DMS114 treated with DMSO at 0.1 percent for 48 hours (cell line): ENCODE data around the gene SLC37A3.

Experiments
- DNase-seq: peaks from one replicate; lab custom pipeline; 2025; ENCODE audit not compliant: unreplicated experiment; lab: John Stamatoyannopoulos, UW

SLC37A3 gene

DNA sequence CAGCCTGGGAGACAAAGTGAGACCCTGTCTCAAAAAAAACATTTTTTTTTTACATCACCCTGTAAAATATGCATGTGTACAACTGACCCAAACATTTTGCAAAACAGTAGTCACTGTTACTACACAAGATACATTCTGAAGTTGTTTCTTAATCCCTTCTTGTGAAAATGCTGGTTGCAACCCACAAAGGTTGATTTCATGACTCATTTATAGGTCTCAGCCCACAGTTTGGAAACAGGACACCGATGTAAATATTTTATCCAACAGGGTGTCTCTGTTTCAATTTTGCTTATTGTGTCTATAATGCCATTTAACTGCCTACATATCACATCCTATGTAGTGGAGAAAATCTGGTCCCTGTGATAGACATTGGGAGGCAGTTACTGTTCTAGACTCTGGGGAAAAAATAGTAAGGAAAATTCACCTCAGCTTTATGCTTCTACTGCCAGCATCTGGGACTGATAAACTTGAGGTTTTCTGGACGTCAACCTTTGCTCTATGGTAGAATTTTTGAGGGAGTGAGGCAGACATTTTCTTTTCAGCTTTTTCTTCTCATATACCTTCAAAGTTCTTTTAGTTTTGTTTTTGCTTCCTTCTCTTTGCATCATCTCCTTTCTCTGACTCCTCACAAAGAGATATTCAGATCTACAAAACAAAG is 4.0 kb upstream of the SLC37A3 start:
- DNase-seq: no peak

DNA sequence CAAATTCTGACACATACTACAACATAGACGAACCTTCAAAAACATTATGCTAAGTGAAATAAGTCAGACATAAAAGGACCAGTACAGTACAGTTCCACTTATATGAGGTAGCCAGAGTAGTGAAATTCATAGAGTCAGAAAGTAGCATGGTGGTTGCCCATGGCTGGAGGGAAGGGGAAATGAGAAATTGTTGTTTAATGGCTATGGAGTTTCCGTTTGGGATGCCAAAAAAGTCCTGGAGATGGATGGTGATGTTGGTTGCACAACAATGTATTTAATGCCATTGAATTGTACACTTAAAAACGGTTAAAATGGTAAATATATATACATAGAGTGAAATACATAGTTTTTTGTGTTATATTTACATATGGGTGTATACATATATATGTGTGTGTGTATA is 2.1 kb upstream of the SLC37A3 start:
- no peak for DNase-seq

DNA sequence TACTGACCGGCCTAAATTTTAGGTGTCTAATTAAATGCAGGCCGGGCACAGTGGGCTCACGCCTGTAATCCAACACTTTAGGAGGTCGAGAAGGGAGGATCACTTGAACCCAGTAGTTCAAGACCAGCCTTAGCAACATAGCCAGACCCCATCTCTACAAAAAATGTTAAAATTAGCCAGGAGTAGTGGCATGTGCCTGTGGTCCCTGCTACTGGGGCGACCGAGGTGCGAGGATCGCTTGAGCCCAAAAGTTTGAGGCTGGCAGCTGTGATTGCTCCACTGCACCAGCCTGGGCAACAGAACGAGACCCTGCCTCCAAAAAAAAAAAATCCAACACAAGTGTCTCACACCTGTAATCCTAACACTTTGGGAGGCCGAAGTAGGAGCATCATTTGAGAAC is 491 bp upstream of the SLC37A3 start:
- no peak for DNase-seq

DNA sequence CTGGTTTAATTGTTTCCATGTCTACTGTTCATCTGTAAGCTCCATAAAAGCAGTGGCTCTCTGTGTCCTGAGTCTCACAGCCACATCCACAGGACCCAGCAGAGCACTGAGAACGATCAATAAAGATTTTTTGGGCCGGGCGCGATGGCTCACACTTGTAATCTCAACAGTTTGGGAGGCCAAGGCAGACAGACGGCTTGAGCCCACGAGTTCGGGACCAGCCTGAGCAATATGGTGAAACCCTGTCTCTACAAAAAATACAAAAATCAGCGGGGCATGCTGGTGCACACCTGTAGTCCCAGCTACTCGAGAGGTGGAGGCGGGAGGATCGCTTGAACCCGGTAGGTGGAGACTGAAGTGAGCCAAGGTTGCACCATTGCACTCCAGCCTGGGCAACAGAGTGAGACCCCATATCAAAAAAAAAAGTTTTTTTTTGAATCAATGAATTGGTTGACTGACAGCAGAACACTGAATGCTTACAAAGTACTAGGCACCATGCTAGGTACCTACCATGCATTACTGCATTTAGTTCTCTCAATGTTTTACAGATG is 4.5 kb downstream of the SLC37A3 start:
- no peak for DNase-seq

DNA sequence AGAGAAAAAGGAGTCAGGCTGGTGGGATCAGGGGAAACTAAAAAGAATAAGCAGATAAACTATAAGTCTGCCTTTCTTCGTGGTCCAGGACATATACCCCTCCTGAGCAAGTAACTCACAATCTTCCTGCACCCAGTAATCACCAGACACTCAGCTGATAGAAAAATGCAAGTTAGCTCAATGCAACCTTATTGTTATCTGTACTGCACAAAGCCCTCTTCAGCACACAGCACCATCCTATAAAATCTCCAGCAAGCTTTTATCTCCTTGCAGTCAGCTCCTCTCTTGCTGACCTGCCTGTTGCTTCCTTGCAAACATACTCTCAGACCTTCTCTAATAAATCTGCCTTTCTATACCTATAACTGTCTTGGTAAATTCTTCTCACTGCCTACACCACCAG is 6.7 kb downstream of the SLC37A3 start:
- no peak for DNase-seq

DNA sequence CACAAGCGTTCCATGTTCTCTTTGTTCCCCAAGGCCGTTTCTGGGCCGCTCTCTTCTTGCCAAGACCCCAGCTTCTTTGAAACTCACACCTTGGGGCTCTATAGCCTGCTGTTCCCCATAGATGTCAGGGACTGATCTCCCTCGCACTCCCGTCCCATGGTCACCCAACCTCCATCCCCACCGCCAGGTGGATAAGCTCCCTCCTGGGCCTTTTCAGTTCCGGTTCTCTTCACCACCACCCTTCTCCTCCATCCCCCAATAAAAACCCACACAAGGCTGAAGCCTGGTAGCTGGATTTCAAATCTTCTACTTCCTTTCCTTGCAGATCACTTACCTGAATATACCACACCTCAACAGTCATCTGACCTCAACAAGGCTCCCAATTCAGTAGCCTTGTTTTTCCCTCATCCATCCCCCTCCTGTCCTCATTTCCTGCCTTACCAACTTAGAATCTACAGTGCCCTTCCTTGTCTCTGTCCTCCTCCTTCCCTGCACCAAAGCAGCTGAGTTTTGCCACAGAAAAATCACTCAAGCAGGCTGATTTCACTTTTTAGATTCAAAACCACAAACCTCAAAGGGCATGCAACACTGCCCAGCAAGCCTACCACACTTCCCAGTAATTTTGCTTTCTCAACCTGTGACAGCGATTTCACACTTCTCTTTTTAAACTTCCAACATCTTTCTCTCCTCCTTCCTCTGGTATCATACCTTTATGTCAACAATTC is 7.7 kb downstream of the SLC37A3 start:
- DNase-seq: no peak

DNA sequence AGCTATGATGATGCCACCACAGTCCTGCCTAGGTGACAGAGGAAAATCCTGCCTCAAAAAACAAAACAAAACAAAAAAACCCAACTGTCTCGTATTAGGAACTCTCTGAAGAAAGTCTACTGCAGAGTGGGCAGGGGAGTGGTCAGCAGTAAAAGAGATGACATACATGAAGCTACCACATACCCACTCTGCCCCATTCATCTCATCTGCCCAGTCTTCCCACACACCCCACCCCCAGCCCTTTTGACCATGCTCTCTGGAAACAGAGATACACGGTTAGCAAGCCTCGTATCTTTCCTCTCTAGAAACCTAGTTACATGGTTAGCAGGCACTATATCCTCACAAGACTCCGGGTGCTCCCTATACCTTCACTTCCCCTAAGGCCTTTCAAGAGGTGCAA is 8.3 kb downstream of the SLC37A3 start:
- no peak for DNase-seq

DNA sequence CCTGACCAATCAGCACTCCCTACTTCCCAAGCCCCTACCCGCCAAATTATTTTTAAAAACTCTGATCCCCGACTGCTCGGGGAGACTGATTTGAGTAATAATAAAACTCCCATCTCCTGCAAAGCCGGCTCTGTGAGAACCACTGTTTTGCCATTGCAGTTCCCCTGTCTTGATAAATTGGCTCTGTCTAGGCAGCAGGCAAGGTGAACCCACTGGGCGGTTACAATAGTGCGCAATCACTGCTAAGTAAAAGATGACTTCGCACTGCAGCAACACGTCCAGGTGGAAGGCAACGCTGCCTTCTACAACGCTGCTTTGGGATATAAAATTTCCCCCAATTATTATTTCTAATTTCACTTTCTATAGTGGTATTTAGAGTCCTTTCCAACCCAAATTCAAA is 8.9 kb downstream of the SLC37A3 start:
- DNase-seq: no peak

DNA sequence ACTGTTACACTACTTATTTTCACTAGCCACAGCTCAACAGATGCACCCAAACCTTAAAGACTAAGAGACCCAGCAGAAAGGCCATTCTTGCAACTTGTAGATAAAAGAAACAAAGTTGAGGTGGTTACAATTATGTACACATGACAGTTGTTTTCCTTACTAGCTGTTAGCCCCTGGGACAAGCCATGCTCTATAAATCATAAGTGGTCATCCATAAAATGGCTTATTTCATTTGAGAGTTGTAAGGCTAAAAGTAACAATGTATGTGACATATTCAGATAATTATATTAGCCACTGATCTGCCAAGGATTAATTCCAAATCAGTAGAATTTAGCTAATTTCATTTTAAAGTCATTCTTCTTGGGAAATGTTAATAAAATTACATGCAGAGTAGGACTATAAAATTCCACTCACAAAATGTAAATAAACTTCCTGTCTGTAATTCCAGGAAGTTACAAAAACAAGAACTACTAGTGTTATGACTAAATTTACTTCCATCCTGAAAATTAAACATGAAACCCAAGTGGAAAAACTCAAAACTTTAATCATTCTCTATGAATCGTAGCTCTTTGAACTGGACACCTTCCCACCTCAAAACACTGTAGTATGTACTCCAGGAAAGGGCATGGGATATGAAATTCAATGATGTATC is 13.3 kb downstream of the SLC37A3 start:
- no peak for DNase-seq

DNA sequence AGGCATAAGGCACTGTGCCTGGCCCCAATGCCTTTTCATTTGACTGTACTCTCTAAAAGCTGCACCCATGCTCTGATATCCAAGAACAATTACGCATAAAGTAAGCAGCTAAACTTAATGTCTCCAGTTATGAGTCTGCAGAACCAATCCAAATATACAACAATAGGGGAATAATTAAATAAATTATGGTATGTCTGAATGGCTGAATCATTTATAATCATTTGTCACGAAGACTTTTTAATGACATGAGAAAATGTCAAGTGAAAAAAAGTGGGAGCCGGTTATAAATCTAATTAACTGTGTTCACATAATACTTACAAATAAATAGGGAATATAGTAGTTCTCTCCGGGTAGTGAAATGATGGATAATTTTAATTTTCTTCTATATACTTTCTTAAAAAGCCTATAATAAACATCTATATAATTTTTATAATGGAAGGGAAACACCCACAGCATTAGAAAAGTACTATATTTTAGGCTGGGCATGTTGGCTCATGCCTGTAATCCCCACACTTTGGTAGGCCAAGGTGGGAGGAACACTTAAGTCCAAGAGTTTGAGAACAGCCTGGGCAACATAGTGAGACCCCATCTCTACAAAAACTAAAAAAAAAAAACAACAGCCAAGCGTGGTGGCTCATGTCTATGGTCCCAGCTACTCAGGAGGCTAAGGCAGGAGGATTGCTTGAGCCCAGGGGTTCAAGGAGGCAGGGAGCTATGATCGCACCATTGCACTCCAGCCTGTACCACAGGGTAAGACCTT is 14.2 kb downstream of the SLC37A3 start:
- no peak for DNase-seq

DNA sequence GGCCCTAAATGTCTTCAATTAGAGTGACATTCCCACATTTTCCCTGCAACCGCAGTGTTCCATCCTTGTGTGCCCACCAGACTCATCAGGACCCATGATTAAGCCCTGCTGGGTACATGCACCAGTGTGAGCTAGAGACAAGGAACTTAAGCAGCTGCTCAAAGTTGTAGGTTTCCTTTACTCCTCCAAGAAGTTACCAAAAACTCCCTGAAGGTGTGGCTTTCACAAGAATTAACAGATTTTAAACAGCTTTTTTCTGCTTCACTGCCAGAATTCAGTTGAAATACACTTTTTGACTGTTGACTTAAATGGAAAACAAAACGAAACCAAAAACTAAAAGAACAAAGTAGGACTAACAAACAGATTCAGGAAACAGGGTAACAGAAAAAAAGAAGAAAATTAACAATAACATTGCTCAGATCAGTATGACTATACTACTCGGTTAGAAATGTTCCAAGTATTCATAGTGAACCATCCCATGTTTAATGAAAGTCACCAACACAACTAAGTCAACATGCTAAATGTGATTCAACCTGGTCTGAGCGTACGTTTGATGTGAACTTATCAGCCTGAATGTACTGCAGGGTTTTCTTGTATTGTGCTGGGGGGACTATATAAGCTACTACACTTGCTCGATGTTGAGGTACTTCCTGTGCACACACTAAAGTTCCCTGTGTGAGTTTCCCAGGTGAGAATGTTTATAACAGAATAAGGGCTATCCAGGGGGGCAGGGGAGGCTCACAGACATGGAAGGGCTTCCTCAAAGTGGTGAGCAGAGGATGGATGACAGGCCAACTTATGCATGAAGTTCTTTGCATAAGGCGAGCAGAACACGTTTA is 22.2 kb downstream of the SLC37A3 start:
- DNase-seq: no peak

DNA sequence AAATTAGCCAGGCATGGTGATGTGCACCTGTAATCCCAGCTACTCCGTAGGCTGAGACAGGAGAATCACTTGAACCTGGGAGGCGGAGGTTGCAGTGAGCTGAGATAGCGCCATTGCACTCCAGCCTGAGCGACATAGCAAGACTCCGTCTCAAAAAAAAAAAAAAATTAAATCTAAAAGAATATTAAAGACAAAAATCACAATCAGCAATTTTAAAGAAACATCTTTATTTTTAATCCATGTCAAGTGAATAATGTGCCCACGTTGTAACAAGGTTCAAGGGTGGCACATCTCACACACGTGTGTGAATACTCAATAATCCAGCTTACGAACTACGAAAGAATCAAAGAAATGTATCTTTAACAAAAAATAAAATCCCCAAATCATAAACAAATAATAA is 23.0 kb downstream of the SLC37A3 start:
- no peak for DNase-seq

DNA sequence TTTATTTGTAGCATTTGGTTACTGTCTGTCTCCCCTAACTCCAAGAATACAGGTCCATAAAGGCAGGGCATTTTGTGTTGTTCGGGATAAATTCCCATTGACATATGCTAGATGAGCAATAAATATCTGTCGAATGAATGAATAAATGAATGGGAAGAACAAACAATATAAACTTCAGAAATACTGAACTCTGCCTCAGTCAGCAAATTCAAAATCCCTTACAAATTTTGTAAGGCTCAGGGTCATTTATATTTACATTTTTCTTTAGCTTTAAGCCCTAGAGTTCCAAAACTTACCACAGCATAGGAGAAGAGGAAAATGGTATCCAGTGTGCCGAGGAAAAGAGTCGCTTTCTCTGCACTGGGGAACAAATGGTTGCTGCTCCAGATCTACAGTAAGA is 29.0 kb downstream of the SLC37A3 start:
- DNase-seq: no peak

DNA sequence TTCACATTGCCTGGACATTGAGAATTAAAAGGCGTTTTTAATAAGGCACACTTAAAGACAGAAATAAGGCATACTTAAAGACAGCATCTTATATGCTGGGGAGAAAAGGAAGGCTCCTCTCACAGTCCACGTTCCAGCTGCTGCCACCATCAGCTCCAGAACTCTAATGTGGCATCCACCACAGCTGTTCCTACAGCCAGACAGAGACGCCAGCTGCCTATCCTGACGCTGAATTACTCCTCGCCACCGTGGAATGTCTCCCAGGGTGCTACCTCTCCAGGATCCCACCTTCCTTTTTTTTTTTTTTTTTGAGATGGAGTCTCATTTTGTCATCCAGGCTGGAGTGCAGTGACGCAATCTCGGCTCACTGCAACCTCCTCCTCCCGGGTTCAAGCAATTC is 30.8 kb downstream of the SLC37A3 start:
- no peak for DNase-seq

DNA sequence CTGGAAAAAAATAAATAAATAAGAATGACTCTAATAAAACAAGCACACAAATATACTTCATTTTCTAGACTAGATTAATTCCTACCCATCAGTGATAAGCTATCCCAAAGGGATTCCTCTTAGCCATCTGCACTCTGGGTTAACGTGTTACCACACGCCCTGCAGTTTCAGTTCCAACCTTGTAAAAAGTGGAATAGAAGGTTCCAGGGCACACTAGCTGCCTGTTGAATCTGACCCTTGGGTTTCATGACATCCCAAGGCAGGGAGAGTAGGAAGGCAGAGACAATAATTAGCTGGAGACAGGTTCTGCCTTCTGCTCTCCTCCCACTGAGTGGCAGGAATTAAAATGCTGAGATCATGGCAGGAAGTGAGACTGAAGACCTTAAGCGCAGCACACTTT is 33.5 kb downstream of the SLC37A3 start:
- no peak for DNase-seq

DNA sequence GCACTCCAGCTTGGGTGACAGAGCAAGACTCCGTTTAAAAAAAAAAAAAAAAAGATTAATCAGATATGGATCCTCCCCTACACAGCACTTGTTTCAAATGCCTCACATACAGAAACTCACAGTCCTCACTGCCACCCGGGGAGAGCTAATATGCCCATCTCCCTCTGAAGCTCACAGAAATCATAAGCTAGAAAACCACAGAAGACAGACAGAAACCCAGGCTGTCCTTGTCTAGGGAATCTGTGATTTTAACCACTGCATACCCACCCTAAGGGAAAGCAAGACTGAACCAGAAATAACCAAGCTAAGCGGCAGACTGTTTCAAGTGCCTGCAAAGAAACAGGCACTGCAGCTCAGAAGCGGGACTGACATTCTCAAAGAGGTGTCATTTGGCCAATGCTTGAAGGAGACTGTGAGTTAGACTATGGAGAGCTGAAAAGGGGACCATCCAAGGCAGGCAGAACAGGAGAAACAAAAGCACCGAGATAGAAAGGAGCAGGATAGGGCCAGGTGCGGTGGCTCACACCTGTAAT is 37.6 kb downstream of the SLC37A3 start:
- DNase-seq: no peak

DNA sequence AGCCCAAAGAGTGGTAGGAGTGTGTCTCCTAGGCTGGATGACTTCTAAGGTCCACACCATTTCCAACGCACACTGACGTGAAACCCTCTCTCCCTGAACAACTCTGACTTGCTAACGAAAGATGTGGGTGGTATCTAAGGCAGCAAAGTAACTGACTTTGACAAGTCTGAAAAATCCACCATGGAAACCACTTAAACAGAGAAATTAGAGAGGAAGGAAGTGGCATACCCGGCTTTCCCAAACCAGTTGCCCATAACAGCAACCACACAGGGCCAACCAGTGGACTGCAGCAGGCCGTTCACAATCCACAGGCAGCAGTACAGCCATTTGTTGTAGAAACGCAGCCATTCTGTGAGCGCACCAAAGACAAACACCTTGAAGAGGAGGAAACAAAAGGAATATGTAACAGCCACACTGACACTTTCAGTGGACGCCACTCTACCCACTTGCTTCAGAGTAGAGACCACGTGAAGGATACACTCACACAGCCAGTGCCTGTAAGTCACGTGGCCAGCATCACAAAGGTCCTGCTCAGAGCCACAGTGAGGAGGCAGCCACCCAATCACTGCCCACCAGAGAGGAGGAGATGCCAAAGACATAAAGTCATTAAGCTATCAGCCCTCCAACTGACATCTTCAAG is 39.8 kb downstream of the SLC37A3 start:
- DNase-seq: no peak

DNA sequence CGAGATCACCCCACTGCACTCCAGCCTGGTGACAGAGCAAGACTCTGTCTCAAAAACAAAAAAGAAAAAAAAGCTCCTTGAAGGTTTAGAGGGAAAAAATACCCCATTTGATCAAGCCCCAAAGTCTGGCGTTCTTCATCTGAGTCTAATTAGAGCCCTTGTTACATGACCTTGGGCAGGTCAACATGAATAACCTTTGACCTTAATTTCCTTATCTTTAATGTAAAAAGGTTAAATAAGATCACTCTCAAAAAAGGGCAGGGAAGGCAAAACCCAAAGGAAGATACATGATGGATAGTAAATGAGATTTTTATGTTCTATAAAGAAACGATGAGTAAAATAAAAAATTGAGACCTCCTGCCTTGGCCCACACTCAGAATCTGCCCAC is 40.3 kb downstream of the SLC37A3 start:
- DNase-seq: no peak

DNA sequence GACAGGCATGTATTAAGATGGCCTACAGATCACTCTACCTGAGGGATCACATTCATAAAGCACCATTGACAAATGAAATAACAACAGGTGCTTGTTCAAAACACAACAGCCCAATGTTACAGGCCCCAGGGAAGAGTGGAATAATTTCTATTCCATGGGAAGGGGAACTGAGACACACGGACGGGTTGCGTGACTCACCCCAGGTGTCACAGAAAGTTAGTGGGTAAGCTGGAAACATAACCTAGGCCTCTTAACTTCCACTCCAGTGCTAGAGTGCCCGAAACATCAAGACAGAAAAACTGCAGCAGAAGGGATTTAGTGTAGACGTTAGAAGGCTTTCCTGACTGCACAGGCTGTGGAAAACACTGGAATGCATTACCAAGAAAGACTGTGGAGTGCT is 48.3 kb downstream of the SLC37A3 start:
- no peak for DNase-seq
